Neuronal stem cell (in vitro differentiated cells): Measurements from ENCODE around the gene TRIM71.
"Not testable (repeated sequence)": the region's sequence is repeated elsewhere in the genome, so short reads cannot be mapped to it uniquely, and the experiment has no call there.

Experiments
- DNase-seq: peaks from one replicate; pipeline ENCODE4 v3.0.0-alpha.2; 2013; ENCODE audit warnings: low spot score
- H2AFZ ChIP-seq: one replicate; pipeline ENCODE4 v1.6.1; 2013; ENCODE audit warnings: mild to moderate bottlenecking, low read length, inconsistent platforms
- H2AK5ac ChIP-seq: 2 replicates; pipeline ENCODE4 v1.6.1; 2013; ENCODE audit warnings: low read depth, mild to moderate bottlenecking, inconsistent platforms, low read length, moderate library complexity, mixed read lengths
- H2BK120ac ChIP-seq: 2 replicates; pipeline ENCODE4 v1.6.1; 2013; ENCODE audit warnings: low read depth, mild to moderate bottlenecking, inconsistent platforms, low read length, moderate library complexity, mixed read lengths
- H2BK12ac ChIP-seq: one replicate; pipeline ENCODE4 v1.6.1; 2013; ENCODE audit warnings: low read length, inconsistent platforms
- H2BK15ac ChIP-seq: 2 replicates; pipeline ENCODE4 v1.6.1; 2013; ENCODE audit warnings: mild to moderate bottlenecking, low read length, inconsistent platforms, mixed read lengths
- H2BK5ac ChIP-seq: one replicate; pipeline ENCODE4 v1.6.1; 2013; ENCODE audit warnings: inconsistent platforms, mild to moderate bottlenecking, low read length, moderate library complexity
- H3K14ac ChIP-seq: one replicate; pipeline ENCODE4 v1.6.1; 2013; ENCODE audit warnings: low read length, inconsistent platforms
- H3K18ac ChIP-seq: 2 replicates; pipeline ENCODE4 v1.6.1; 2013; ENCODE audit warnings: low read length, inconsistent platforms
- H3K23ac ChIP-seq: 2 replicates; pipeline ENCODE4 v1.6.1; 2013; ENCODE audit warnings: low read depth, mild to moderate bottlenecking, mixed read lengths, low read length, inconsistent platforms; ENCODE audit not compliant: poor library complexity
- H3K27ac ChIP-seq: replicated peaks from 3 replicates; pipeline ENCODE4 v1.5.1; 2013; ENCODE audit warnings: low read length, inconsistent platforms
- H3K27me3 ChIP-seq, 3 experiments: 2 replicates each; pipeline ENCODE4 v1.6.1; 2013; ENCODE audit warnings: low read length in 3 of 3, mild to moderate bottlenecking in 2 of 3, inconsistent platforms in 1 of 3, low read depth in 1 of 3, mixed read lengths in 1 of 3, moderate library complexity in 1 of 3; ENCODE audit not compliant: control insufficient read depth in 3 of 3, insufficient read depth in 3 of 3
- H3K36me3 ChIP-seq, 2 donors: replicated peaks in 1 of 2; 2 replicates each; pipeline ENCODE4 v1.6.1; 2013; ENCODE audit warnings: low read length in 2 of 2; ENCODE audit not compliant: control insufficient read depth in 2 of 2, insufficient read depth in 2 of 2
- H3K4ac ChIP-seq: 2 replicates; pipeline ENCODE4 v1.6.1; 2013; ENCODE audit warnings: inconsistent platforms, mild to moderate bottlenecking, low read length, moderate library complexity
- H3K4me1 ChIP-seq, 2 donors: 1 replicate in 1 of 2; 2 replicates in 1 of 2; pipeline ENCODE4 v1.6.1; 2013; ENCODE audit warnings: low read length in 2 of 2, low read depth in 1 of 2; ENCODE audit not compliant: control insufficient read depth in 2 of 2, insufficient read depth in 1 of 2
- H3K4me2 ChIP-seq: one replicate; pipeline ENCODE4 v1.6.1; 2013; ENCODE audit warnings: mild to moderate bottlenecking, low read length, inconsistent platforms; ENCODE audit not compliant: insufficient read depth, poor library complexity, severe bottlenecking
- H3K4me3 ChIP-seq, 2 donors: 2 replicates each; pipeline ENCODE4 v1.5.1; 2013; ENCODE audit warnings: low read length in 2 of 2, mild to moderate bottlenecking in 2 of 2, inconsistent platforms in 1 of 2, moderate library complexity in 1 of 2
- H3K79me1 ChIP-seq: one replicate; pipeline ENCODE4 v1.6.1; 2013; ENCODE audit warnings: low read depth, mild to moderate bottlenecking, inconsistent platforms, low read length, moderate library complexity
- H3K9ac ChIP-seq: one replicate; pipeline ENCODE4 v1.6.1; 2013; ENCODE audit warnings: mild to moderate bottlenecking, low read depth, low read length, inconsistent platforms; ENCODE audit not compliant: poor library complexity
- H3K9me3 ChIP-seq, 2 donors: replicated peaks in 1 of 2; 2 replicates each; pipeline versions ENCODE3 to v1.6.1; 2013; ENCODE audit warnings: low read length in 2 of 2, mild to moderate bottlenecking in 2 of 2, inconsistent platforms in 1 of 2, low read depth in 1 of 2, mixed read lengths in 1 of 2, moderate library complexity in 1 of 2; ENCODE audit not compliant: control insufficient read depth in 2 of 2, insufficient read depth in 1 of 2
- H4K8ac ChIP-seq: one replicate; pipeline ENCODE4 v1.6.1; 2013; ENCODE audit warnings: low read depth, mild to moderate bottlenecking, inconsistent platforms, low read length, moderate library complexity
- H4K91ac ChIP-seq: one replicate; pipeline ENCODE4 v1.6.1; 2013; ENCODE audit warnings: low read length, low read depth, mild to moderate bottlenecking, inconsistent platforms; ENCODE audit not compliant: poor library complexity
- WGBS, 2 donors: extraction: QIAGEN DNeasy Blood & Tissue Kit; methylation state at CpG; one replicate each; pipeline ENCODE4 v1.1.7; 2013; ENCODE audit warnings: missing lambda C conversion rate in 2 of 2, mixed read lengths in 1 of 2; ENCODE audit not compliant: insufficient read length in 2 of 2, insufficient replicate concordance in 1 of 2; ENCODE audit errors: extremely low coverage in 2 of 2; 5-methylcytosine and 5-hydroxymethylcytosine counted together

The TRIM71 gene

GRCh38 chr3:32781211-32781968 lies 36.4 kb upstream of the TRIM71 start:
- Histone ChIP-seq H2BK12ac (peak overlapping the region; percentile 7), H2BK15ac (peak overlapping the region; percentile 74), H2AFZ (peak overlapping the region; percentile 83), H3K79me1 (no peaks in the 10 kb centered on the region), H3K27ac (peak overlapping the region; percentile 85), H3K9ac (peak overlapping the region; percentile 94), H4K8ac (no peak overlapping the region), H3K4ac (no peak overlapping the region), H2BK5ac (peak overlapping the region; percentile 56), H3K4me2 (peak overlapping the region; percentile 95), H3K9me3 (no peaks in the 10 kb centered on the region), H3K18ac (peak overlapping the region; percentile 97), H4K91ac (no peak overlapping the region), H3K23ac (no peak overlapping the region), H3K36me3 (peaks cover 0 to 5% of the 10 kb centered on the region in 2 donors), H2AK5ac (no peak overlapping the region), H2BK120ac (no peak overlapping the region), H3K4me1 (peaks cover 6 to 8% of the 10 kb centered on the region in 2 donors), H3K4me3 (peak overlapping the region; percentile 48 to 79), H3K14ac (peak overlapping the region; percentile 33), H3K27me3 (no peaks in the 10 kb centered on the region)
- DNase-seq, result peak; percentile 88
- no CpG with 5 or more reads among the region's 59 CpGs for WGBS, 2 donors

- not testable (repeated sequence) for H3K9me3 ChIP-seq, H3K4me2 ChIP-seq, H3K4ac ChIP-seq, H4K91ac ChIP-seq, H3K23ac ChIP-seq, H3K4me1 ChIP-seq, H2BK5ac ChIP-seq, H3K27me3 ChIP-seq, H4K8ac ChIP-seq, H3K79me1 ChIP-seq, H2AK5ac ChIP-seq, DNase-seq, H2BK120ac ChIP-seq, H3K36me3 ChIP-seq, H3K9ac ChIP-seq, H2BK15ac ChIP-seq, H2BK12ac ChIP-seq, H2AFZ ChIP-seq, H3K27ac ChIP-seq, H3K18ac ChIP-seq, H3K14ac ChIP-seq
- no CpG with 5 or more reads among the region's 9 CpGs for WGBS, 2 donors
- H3K4me3 ChIP-seq, result peak overlapping the region in 1 of 2 donors; percentile 48
These were observed 35.9 kb upstream of the TRIM71 start for GRCh38 chr3:32781969-32782270.

GRCh38 chr3:32782407-32782806 lies 35.4 kb upstream of the TRIM71 start:
- no peak overlapping the region for H2BK15ac ChIP-seq
- DNase-seq, result no peak
- no peaks in the 10 kb centered on the region for H3K9me3 ChIP-seq
- H3K23ac ChIP-seq, result no peak overlapping the region
- no peak overlapping the region for H3K4ac ChIP-seq
- no peak overlapping the region for H3K4me2 ChIP-seq
- no peak overlapping the region for H3K9ac ChIP-seq
- H4K91ac ChIP-seq, result no peak overlapping the region
- H2AFZ ChIP-seq, result no peak overlapping the region
- H2BK5ac ChIP-seq, result no peak overlapping the region
- no peak overlapping the region for H4K8ac ChIP-seq
- H3K4me3 ChIP-seq, result no peak overlapping the region
- H3K27me3 ChIP-seq, result no peaks in the 10 kb centered on the region
- no peak overlapping the region for H3K27ac ChIP-seq
- H3K4me1 ChIP-seq, result peaks cover 6 to 8% of the 10 kb centered on the region in 2 donors
- H3K36me3 ChIP-seq, result no peaks in the 10 kb centered on the region
- no peak overlapping the region for H2AK5ac ChIP-seq
- H3K14ac ChIP-seq, result no peak overlapping the region
- H2BK12ac ChIP-seq, result no peak overlapping the region
- no CpG with 5 or more reads among the region's 3 CpGs for WGBS, 2 donors
- H3K18ac ChIP-seq, result no peak overlapping the region
- no peaks in the 10 kb centered on the region for H3K79me1 ChIP-seq
- no peak overlapping the region for H2BK120ac ChIP-seq

GRCh38 chr3:32791833-32792232 lies 26.0 kb upstream of the TRIM71 start:
- Histone ChIP-seq H3K4me1 (no peaks in the 10 kb centered on the region), H3K9me3 (no peaks in the 10 kb centered on the region), H3K4me2 (no peak overlapping the region), H3K23ac (no peak overlapping the region), H3K27ac (no peak overlapping the region), H3K4me3 (no peak overlapping the region), H2BK5ac (no peak overlapping the region), H2AFZ (no peak overlapping the region), H3K79me1 (no peaks in the 10 kb centered on the region), H3K4ac (no peak overlapping the region), H3K27me3 (no peaks in the 10 kb centered on the region), H2BK120ac (no peak overlapping the region), H3K9ac (no peak overlapping the region), H4K91ac (no peak overlapping the region), H3K18ac (no peak overlapping the region), H2AK5ac (no peak overlapping the region), H2BK15ac (no peak overlapping the region), H3K36me3 (no peaks in the 10 kb centered on the region), H4K8ac (no peak overlapping the region), H3K14ac (no peak overlapping the region), H2BK12ac (no peak overlapping the region)
- no CpG with 5 or more reads among the region's 3 CpGs for WGBS, 2 donors
- no peak for DNase-seq
